T follicular helper cell (primary cell): Measurements from ENCODE around the gene NUDT4.
"Not testable (repeated sequence)": the region's sequence is repeated elsewhere in the genome, so short reads cannot be mapped to it uniquely, and the experiment has no call there.

Experiments
- DNase-seq: peaks from one replicate; pipeline ENCODE4 v3.0.0-alpha.2; 2020; ENCODE audit warnings: low read depth

NUDT4 gene

DNA sequence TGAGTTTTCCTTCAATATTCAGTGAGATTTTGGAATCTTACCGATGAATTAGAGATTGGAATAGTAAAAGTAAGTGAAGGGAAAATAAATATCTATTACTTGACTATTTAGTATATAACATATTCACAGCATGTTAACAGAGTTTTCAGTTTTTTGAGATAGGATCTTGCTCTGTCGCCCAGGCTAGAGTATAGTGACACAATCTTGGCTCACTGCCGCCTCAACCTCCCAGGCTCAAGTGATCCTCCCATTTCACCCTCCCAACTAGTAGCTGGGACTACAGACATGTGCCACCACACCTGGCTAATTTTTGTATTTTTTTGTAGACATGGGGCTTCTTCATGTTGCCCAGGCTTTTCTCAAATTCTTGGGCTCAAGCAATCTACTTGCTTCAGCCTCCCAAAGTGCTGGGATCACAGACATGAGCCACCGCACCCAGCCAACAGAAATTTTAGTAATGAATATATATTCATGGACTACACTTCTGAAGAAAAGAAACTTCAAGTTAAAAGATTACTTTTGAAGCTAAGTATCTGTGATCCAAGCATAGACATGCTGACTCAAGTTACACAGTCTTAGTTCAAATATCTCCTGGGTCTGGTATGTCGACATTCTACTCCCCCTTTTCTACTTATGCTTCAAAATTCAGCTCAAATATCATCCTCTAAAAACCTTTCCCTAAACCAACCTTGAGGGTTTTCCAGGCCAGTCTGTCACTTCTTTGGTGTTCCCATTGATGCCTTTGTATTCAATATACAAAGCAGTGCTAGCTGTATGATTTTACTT is 50.2 kb downstream of the NUDT4 start:
- no peak for DNase-seq

DNA sequence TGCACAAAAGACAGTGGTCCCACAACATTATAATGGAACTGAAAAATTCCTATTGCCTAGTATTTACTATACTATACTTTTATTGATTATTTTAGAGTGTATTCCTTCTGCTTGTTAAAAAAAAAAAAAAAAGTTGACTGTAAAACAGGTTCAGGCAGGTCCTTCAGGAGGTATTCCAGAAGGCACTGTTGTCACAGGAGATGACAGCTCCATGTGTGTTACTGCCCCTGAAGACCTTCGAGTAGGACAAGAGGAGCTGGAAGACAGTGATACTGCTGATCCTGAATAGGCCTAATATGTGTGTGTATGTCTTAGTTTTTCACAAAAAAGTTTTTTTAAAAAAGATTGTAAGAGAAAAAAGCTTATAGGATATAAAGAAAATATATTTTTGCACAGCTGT is 51.7 kb downstream of the NUDT4 start:
- no peak for DNase-seq

DNA sequence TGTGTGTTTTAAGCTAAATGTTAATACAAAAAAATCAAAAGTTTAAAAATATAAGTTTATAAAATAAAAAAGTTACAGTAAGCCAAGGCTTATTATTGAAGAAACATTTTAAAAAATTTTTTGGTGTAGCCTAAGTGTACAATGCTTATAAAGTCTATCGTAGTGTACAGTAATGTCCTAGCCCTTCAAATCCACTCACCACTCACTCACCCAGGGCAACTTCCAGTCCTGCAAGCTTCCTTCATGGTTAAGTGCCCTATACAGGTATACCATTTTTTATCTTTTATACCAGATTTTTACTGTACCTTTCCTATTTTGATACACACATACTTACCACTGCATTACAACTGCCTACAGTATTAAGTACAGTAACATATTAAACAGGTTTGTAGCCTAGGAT is 52.1 kb downstream of the NUDT4 start:
- DNase-seq = no peak

DNA sequence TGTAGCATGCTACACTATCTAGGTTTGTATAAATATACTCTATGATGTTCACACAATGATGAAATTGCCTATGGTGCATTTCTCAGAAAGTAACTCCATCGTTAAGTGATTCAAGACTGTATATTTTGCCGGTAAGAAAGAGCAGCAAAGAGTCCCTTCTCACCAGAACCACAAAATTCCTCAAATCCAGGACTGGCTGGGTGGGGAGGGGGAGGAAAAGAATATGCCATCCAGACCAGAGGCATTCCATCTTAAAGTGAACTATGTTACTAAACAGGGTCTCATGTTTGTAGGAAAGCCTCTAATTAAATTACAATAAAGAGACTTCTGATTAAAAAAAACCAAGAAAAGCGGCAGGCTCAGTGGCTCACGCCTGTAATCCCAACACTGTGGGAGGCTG is 52.6 kb downstream of the NUDT4 start:
- DNase-seq = no peak

DNA sequence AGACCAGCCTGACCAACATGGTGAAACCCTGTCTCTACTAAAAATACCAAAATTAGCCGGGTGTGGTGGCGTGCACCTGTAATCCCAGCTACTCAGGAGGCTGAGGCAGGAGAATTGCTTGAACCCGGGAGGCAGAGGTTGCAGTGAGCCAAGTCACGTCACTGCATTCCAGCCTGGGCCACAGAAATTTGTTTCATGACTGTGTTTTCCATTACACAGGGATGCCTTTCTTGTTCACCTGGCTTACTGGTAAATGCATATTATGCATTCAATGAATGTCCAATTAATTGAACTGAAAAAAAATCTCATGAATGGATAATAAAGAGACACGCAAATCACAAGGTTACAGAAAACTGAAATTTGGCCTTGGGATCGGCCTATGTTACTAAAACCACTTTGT is 54.3 kb downstream of the NUDT4 start:
- not testable (repeated sequence) for DNase-seq

- DNase-seq = no peak
These were observed 56.6 kb downstream of the NUDT4 start for GRCh38 chr12:93434256-93434865.

- no peak for DNase-seq
These were observed 60.7 kb downstream of the NUDT4 start for GRCh38 chr12:93438266-93439050.

- no peak for DNase-seq
These were observed 62.5 kb downstream of the NUDT4 start for GRCh38 chr12:93440043-93440835.

DNA sequence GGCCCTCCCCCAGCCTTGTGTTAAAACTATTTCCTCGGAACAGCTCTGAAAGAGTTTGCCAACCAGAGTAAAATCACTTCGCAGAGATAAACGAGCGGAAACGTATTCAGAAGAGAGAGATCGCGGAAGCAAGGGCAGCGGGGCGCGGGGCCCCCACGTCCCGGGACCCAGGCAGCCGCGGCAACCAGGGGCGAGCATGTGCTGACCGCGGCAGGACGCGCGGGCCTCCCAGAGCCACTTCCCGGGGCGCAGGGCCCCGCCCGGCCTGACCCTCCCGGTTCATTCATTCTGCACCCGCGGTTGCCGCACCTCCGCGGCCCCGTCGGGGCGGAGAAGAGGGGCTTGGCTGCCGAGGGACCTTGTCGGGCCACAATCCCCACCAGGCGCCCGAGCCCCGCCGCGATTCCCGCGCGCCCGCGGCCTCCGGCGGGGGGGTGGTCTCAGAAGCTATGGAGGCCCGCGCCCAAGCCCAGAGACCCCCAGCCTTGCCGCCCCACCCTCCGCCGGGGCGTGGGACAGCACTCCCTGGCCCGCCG is 63.4 kb downstream of the NUDT4 start:
- peak; percentile 11 for DNase-seq

- peak; percentile 96 for DNase-seq
These were observed 64.1 kb downstream of the NUDT4 start, which contains the start of gene UBE2N for GRCh38 chr12:93441617-93442410. Gene UBE2N, minus strand, starts transcription at chr12:93441947. Its CDS starts 63 bp downstream, at chr12:93441884.

GRCh38 chr12:93442411-93443340 is 65.0 kb downstream of the NUDT4 start:
- DNase-seq = no peak

DNA sequence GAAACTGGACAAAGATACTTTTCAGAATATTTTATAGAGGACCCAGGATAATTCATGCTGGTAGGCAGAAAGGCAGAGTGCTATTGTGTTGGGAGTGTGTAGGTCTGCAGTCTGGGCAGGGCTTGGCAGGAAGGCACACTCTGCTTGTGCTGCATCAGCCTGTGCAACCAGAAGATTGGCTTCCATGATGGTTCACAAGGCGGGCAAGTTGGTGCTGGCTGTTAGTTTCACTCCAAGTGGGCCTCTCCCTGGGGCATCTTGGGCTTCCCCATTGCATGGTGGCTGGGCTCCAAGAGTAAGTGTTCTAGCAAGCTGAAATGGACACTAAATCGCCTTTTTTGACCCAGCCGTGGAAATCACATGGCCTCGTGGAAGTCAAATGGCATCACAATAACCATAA is 65.9 kb downstream of the NUDT4 start:
- DNase-seq = no peak

GRCh38 chr12:93447555-93448290 is 70.0 kb downstream of the NUDT4 start:
- no peak for DNase-seq

- DNase-seq = no peak
These were observed 71.1 kb downstream of the NUDT4 start for GRCh38 chr12:93448796-93449195.

DNA sequence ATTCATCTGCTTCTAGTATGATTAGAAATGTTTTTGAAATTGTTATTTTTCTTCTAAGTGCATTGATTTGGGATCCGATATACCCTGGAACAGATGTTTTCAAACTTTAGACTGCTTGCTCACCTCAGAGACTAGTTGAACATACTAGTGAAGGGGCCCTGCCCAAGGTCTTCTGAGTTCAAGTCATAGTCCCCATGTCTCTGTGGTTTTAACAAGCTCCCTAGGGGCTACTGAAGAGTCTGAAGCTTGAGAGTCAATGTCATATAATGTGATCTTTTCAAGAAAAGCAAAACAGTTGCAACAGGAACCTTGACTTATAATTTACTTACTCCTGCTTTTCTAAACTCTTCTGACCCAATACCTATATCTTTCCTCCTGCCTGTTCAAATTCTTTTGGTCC is 71.6 kb downstream of the NUDT4 start:
- DNase-seq = no peak

GRCh38 chr12:93451423-93452158 is 73.9 kb downstream of the NUDT4 start:
- no peak for DNase-seq

DNA sequence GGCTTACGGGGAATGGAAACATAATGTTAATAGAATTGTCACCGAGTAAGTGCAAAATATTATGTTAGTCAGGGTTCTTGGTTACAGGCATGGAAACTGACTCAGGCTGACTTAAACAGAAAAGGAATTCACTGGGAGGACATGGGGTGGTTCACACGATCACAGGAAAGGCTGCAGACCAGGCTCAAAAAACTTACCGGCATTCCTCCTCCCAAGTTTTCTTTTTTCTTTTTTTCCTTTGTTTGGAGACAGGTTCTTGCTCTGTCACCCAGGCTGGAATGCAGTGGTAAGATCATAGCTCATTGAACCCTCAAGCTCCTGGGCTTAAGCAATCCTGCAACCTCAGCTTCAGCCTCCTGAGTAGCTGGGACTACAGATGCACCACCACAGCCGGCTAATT is 75.9 kb downstream of the NUDT4 start:
- no peak for DNase-seq

GRCh38 chr12:93456077-93456476 is 78.4 kb downstream of the NUDT4 start:
- no peak for DNase-seq
